ENCODE data around the gene USP32. TPM values are rescaled to one million over a fixed set of nuclear protein-coding genes. Genes with fewer than 3 reads are reported as not detected.

The USP32 gene
- polyA plus RNA-seq, 3 donors, result 10.1 to 26.6 (median 16.6) TPM

DNA sequence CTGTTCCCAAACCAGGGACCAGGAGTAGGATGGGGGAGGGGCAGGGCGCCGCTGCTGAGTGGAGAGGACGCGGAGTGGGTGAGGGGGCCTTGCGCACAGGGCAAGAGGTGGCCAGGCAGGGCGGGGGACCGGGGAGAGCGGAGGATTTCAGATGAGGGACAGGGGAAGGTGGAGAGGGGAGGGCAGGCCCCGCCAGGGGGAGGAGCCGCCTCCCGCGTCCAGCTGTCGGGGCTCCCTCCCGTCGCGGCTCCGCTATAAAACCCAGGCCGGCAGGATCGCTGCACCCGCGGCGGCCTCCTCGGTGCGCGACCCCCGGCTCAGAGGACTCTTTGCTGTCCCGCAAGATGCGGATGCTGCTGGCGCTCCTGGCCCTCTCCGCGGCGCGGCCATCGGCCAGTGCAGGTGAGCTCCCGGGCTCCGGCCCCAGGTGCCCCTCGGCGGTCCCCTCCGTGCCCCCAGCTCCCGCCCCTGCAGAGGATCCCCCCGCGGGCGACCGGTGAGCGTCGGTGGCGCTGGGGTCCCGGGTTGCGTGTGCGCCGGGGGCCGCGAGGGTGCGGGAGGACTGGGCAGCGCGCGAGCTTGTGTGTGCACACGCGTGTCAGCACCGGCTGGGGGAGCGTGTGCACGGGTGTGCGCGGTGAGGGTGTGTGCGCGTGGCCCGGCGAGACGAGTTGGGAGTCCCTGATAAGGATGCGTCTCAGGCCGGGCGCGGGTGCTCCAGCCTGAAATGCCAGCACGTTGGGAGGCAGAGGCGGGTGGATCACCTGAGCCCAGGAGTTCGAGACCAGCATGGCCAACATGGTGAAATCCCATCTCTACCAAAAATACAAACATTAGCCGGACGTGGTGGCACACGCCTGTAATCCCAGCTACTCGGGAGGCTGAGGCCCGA lies 242.0 kb downstream of the USP32 start, which contains the start of gene CA4:
Gene CA4 (plus strand): TSS at position 283 of the 892 bp plus-strand sequence. CDS start 62 bp downstream, at position 345.
- intact Hi-C loops (cut with micrococcal nuclease), result loop anchor here in 1 of 2 donors (10.0 kb wide), 1 partner anchor 285 kb away; no protein-coding TSS in a partner anchor
- Histone ChIP-seq H3K4me2 (replicated peaks; ENCODE audit: extremely low read depth, low read length, poor library complexity, severe bottlenecking) (peak within 1 kb of the TSS; percentile 31), H3K79me2 (ENCODE audit: insufficient read depth, low read length) (no peaks in the 10 kb centered on the region), H3K9me3 (replicated peaks in 1 of 2; ENCODE audit: control insufficient read depth in 1 of 2, insufficient read depth in 1 of 2, low read length in 2 of 2) (peaks cover 0 to 29% of the 10 kb centered on the region in 2 donors), H3K27me3 (ENCODE audit: control insufficient read depth in 2 of 2, insufficient read depth in 2 of 2, low read length in 2 of 2) (peaks cover 35 to 83% of the 10 kb centered on the region in 2 donors), H3K4me1 (ENCODE audit: control insufficient read depth in 1 of 2, insufficient read depth in 2 of 2, low read length in 2 of 2) (peaks cover 3 to 16% of the 10 kb centered on the region in 2 donors), H3K27ac (ENCODE audit: low read depth in 1 of 2, low read length in 2 of 2) (no peak within 1 kb of the TSS), H2AFZ (ENCODE audit: insufficient read depth, low read depth, low read length, poor library complexity, severe bottlenecking) (no peak within 1 kb of the TSS), H3K9ac (ENCODE audit: insufficient read depth, low read length, poor library complexity, severe bottlenecking) (no peak within 1 kb of the TSS), H4K20me1 (ENCODE audit: insufficient read depth, low read length) (no peaks in the 10 kb centered on the region), H3K36me3 (replicated peaks in 1 of 2; ENCODE audit: control insufficient read depth in 1 of 2, insufficient read depth in 2 of 2, low read length in 2 of 2) (no peaks in the 10 kb centered on the region), H3K4me3 (replicated peaks in 1 of 3; ENCODE audit: low read depth in 2 of 3, low read length in 3 of 3) (no peak within 1 kb of the TSS)
- DNase-seq, result no peak
- peaks cover 0 to 21% (median 5%) of the 10 kb centered on the region in 7 donors for H3K9me3 Mint-ChIP-seq
- H3K27me3 Mint-ChIP-seq (ENCODE audit: low read depth in 3 of 3), result peaks cover 77 to 87% (median 82%) of the 10 kb centered on the region in 3 donors
- H3K36me3 Mint-ChIP-seq, result peaks cover 0 to 1% of the 10 kb centered on the region in 2 donors
- H3K4me1 Mint-ChIP-seq, result peaks cover 17% of the 10 kb centered on the region
- TF ChIP-seq, protein P1, sequence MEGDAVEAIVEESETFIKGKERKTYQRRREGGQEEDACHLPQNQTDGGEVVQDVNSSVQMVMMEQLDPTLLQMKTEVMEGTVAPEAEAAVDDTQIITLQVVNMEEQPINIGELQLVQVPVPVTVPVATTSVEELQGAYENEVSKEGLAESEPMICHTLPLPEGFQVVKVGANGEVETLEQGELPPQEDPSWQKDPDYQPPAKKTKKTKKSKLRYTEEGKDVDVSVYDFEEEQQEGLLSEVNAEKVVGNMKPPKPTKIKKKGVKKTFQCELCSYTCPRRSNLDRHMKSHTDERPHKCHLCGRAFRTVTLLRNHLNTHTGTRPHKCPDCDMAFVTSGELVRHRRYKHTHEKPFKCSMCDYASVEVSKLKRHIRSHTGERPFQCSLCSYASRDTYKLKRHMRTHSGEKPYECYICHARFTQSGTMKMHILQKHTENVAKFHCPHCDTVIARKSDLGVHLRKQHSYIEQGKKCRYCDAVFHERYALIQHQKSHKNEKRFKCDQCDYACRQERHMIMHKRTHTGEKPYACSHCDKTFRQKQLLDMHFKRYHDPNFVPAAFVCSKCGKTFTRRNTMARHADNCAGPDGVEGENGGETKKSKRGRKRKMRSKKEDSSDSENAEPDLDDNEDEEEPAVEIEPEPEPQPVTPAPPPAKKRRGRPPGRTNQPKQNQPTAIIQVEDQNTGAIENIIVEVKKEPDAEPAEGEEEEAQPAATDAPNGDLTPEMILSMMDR (IDR thresholded peaks at IDR 0.05), result no peak
- WGBS (ENCODE audit: insufficient coverage), result 3% methylated on average over 73 of the region's 81 CpGs
- peak within 1 kb of the TSS in 1 of 7 donors; percentile 3 for H3K27ac Mint-ChIP-seq
- H3K4me3 Mint-ChIP-seq, result peak within 1 kb of the TSS in 1 of 2 donors; percentile 86

DNA sequence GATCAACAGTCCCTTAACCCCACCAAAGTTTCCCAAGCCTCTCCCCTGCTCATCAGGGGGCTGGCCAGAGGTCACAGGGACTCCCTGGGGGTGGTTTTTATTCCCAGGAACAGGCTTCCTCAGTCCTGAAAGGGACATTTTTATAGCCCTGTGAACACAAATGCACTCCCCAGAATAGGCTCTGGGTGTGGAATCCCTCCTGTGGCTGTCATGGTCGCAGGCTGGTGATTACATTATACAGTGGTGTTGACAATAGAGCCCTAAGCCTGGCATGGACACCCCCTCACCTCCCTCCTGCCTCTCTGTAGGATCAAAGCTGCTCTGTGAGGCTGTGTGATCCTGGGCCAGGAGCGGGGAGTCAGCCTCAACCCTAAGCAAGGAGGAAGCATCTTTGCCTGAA lies 243.6 kb downstream of the USP32 start:
- Mint-ChIP-seq H3K36me3 (peaks cover 0 to 1% of the 10 kb centered on the region in 2 donors), H3K27me3 (ENCODE audit: low read depth in 3 of 3) (peaks cover 83 to 95% (median 91%) of the 10 kb centered on the region in 3 donors), H3K4me1 (peaks cover 22% of the 10 kb centered on the region), H3K9me3 (peaks cover 0 to 26% (median 8%) of the 10 kb centered on the region in 7 donors), H3K4me3 (peak overlapping the region in 1 of 2 donors; percentile 63), H3K27ac (no peak overlapping the region)
- Histone ChIP-seq H3K4me1 (ENCODE audit: control insufficient read depth in 1 of 2, insufficient read depth in 2 of 2, low read length in 2 of 2) (peaks cover 5 to 20% of the 10 kb centered on the region in 2 donors), H3K4me2 (replicated peaks; ENCODE audit: extremely low read depth, low read length, poor library complexity, severe bottlenecking) (no peak overlapping the region), H4K20me1 (ENCODE audit: insufficient read depth, low read length) (no peaks in the 10 kb centered on the region), H3K27me3 (ENCODE audit: control insufficient read depth in 2 of 2, insufficient read depth in 2 of 2, low read length in 2 of 2) (peaks cover 35 to 83% of the 10 kb centered on the region in 2 donors), H3K9ac (ENCODE audit: insufficient read depth, low read length, poor library complexity, severe bottlenecking) (no peak overlapping the region), H2AFZ (ENCODE audit: insufficient read depth, low read depth, low read length, poor library complexity, severe bottlenecking) (no peak overlapping the region), H3K27ac (ENCODE audit: low read depth in 1 of 2, low read length in 2 of 2) (no peak overlapping the region), H3K9me3 (replicated peaks in 1 of 2; ENCODE audit: control insufficient read depth in 1 of 2, insufficient read depth in 1 of 2, low read length in 2 of 2) (peaks cover 0 to 29% of the 10 kb centered on the region in 2 donors), H3K4me3 (replicated peaks in 1 of 3; ENCODE audit: low read depth in 2 of 3, low read length in 3 of 3) (no peak overlapping the region), H3K79me2 (ENCODE audit: insufficient read depth, low read length) (no peaks in the 10 kb centered on the region), H3K36me3 (replicated peaks in 1 of 2; ENCODE audit: control insufficient read depth in 1 of 2, insufficient read depth in 2 of 2, low read length in 2 of 2) (no peaks in the 10 kb centered on the region)
- DNase-seq, result no peak
- TF ChIP-seq, protein P1 (IDR thresholded peaks at IDR 0.05), result no peak
- intact Hi-C loops (cut with micrococcal nuclease), result loop anchor here in 1 of 2 donors (10.0 kb wide), 1 partner anchor 286 kb away; no protein-coding TSS in a partner anchor
- WGBS (ENCODE audit: insufficient coverage), result 80% methylated on average over 1 of the region's 2 CpGs

Measured in CD14-positive monocyte (primary cell).